Fibroblast of lung (primary cell): ENCODE measurements around the gene NUDC.

Experiments used
- EZH2 ChIP-seq: IDR thresholded peaks from 2 replicates; pipeline ENCODE4 v1.5.1; 2012; ENCODE audit warnings: low read length, control low read depth, mild to moderate bottlenecking; ENCODE audit errors: missing control alignments
- TF ChIP-seq, protein P1 (sequence below), 2 donors: IDR thresholded peaks in 1 of 2; conservative IDR thresholded peaks in 1 of 2; 1 replicate in 1 of 2; 2 replicates in 1 of 2; pipeline ENCODE4 v1.5.1; 2011 to 2012; ENCODE audit warnings: low read length in 2 of 2, control low read depth in 1 of 2, inconsistent platforms in 1 of 2, low read depth in 1 of 2, mild to moderate bottlenecking in 1 of 2

DNA sequence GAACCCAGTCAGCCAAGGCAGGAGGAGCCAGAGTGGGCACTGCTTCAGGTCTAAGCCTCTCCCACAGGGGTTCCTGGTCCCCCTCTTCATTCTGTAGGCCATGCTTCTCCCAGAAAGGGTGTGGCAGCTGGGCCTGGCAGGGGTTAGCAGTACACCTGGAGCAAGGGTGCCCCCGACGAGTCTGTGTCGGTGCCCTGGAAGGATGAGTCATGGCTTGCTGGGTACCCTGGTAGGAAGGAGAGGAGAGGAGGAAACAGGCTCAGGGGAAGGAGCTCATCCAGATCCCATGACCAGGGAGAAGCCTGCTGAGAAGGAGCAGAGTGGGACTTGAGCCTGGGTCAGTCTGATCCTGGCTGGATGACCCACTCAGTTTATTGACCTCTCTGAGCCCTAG, 28.4 kb downstream of the NUDC start:
- no peak for TF ChIP-seq EZH2
- TF ChIP-seq, protein P1, sequence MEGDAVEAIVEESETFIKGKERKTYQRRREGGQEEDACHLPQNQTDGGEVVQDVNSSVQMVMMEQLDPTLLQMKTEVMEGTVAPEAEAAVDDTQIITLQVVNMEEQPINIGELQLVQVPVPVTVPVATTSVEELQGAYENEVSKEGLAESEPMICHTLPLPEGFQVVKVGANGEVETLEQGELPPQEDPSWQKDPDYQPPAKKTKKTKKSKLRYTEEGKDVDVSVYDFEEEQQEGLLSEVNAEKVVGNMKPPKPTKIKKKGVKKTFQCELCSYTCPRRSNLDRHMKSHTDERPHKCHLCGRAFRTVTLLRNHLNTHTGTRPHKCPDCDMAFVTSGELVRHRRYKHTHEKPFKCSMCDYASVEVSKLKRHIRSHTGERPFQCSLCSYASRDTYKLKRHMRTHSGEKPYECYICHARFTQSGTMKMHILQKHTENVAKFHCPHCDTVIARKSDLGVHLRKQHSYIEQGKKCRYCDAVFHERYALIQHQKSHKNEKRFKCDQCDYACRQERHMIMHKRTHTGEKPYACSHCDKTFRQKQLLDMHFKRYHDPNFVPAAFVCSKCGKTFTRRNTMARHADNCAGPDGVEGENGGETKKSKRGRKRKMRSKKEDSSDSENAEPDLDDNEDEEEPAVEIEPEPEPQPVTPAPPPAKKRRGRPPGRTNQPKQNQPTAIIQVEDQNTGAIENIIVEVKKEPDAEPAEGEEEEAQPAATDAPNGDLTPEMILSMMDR (conservative IDR thresholded peaks at IDR 0.05 in 1 of 2, IDR thresholded peaks at IDR 0.05 in 1 of 2; ENCODE audit: low read depth in 1 of 2, low read length in 2 of 2), result no peak
